Left lung (tissue), 10 donors: Measurements from ENCODE around the gene QSOX2. TPM values are rescaled to one million over a fixed set of nuclear protein-coding genes. Genes with fewer than 3 reads are reported as not detected.
A peak's percentile ranks its signal among the peaks of the same experiment; 100 is the strongest.

ENCODE experiments used
- ATAC-seq: fragments of 200-7000 bp; cut with Tn5 transposase; one replicate; pipeline ENCODE4 v1.9.1; 2020; ENCODE audit warnings: moderate library complexity
- DNase-seq, 4 donors: peaks; one replicate each; pipeline ENCODE4 v3.0.0-alpha.2; 2013 to 2020
- H3K27ac ChIP-seq, 2 donors: fragments of 200-600 bp; sonication (generic) in 1 of 2; one replicate each; pipeline versions ENCODE4 v1.5.0 to v1.8.0; 2020 to 2021
- H3K27me3 ChIP-seq, 2 donors: fragments of 200-600 bp; sonication (generic) in 1 of 2; one replicate each; pipeline versions ENCODE4 v1.5.0 to v1.8.0; 2020 to 2021
- H3K36me3 ChIP-seq, 2 donors: fragments of 200-600 bp; sonication (generic) in 1 of 2; one replicate each; pipeline versions ENCODE4 v1.5.0 to v1.8.0; 2020 to 2021
- H3K4me1 ChIP-seq, 2 donors: fragments of 200-600 bp; one replicate each; pipeline ENCODE4 v1.8.0; 2021
- H3K4me3 ChIP-seq, 2 donors: fragments of 200-600 bp; sonication (generic) in 1 of 2; one replicate each; pipeline versions ENCODE4 v1.5.0 to v1.8.0; 2020 to 2021; ENCODE audit warnings: mild to moderate bottlenecking in 1 of 2
- H3K9me3 ChIP-seq, 2 donors: fragments of 200-600 bp; sonication (generic) in 1 of 2; one replicate each; pipeline versions ENCODE4 v1.5.0 to v1.8.0; 2020 to 2021
- intact Hi-C, 2 donors: fragments of 100-400 bp; cut with DNase I; formaldehyde crosslinking; loops; one replicate each; pipeline versions ENCODE4 v1.11.2 to v1.14.2; 2022
- polyA plus RNA-seq, 6 donors: library from polyadenylated mRNA; unstranded; fragments of 120-200 nt; gene quantifications; one replicate each; pipeline ENCODE4 v1.2.1, GENCODE V29; 2013; ENCODE audit not compliant: insufficient read length in 6 of 6
- total RNA-seq, 2 donors: library from RNA; stranded (reverse); fragmentation: NEBNext Ultra II Directional; extraction: Animal tissue kit (Norgen Biotek cat#: 25700); gene quantifications; one replicate each; pipeline ENCODE4 v1.2.1, GENCODE V29; 2021
- TF ChIP-seq, protein P1 (sequence below), 2 donors: fragments of 200-600 bp; sonication (generic) in 1 of 2; IDR thresholded peaks; one replicate each; pipeline versions ENCODE4 v1.5.0 to v1.8.0; 2021; ENCODE audit warnings: antibody characterized with exemption in 2 of 2
- donor health status: DM: no; HTN: yes; CAD: no.
- donor health status: DM: no; HTN: no; CAD: no.

The QSOX2 gene
- total and polyA plus RNA-seq, 8 donors = 9.5 to 15.4 (median 12.0) TPM

- TF ChIP-seq, protein P1, sequence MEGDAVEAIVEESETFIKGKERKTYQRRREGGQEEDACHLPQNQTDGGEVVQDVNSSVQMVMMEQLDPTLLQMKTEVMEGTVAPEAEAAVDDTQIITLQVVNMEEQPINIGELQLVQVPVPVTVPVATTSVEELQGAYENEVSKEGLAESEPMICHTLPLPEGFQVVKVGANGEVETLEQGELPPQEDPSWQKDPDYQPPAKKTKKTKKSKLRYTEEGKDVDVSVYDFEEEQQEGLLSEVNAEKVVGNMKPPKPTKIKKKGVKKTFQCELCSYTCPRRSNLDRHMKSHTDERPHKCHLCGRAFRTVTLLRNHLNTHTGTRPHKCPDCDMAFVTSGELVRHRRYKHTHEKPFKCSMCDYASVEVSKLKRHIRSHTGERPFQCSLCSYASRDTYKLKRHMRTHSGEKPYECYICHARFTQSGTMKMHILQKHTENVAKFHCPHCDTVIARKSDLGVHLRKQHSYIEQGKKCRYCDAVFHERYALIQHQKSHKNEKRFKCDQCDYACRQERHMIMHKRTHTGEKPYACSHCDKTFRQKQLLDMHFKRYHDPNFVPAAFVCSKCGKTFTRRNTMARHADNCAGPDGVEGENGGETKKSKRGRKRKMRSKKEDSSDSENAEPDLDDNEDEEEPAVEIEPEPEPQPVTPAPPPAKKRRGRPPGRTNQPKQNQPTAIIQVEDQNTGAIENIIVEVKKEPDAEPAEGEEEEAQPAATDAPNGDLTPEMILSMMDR (IDR thresholded peaks at IDR 0.05) = no peak
- Histone ChIP-seq H3K27me3 (no peaks in the 10 kb centered on the region), H3K9me3 (no peaks in the 10 kb centered on the region), H3K27ac (no peak overlapping the region), H3K36me3 (peaks cover 0 to 90% of the 10 kb centered on the region in 2 donors), H3K4me1 (no peaks in the 10 kb centered on the region), H3K4me3 (no peak overlapping the region)
- intact Hi-C loops = no loop called here
- ATAC-seq (no peak), DNase-seq (peak in 1 of 4 donors; percentile 60)
These were observed 25.4 kb downstream of the QSOX2 start for GRCh38 chr9:136220017-136220729.

DNA sequence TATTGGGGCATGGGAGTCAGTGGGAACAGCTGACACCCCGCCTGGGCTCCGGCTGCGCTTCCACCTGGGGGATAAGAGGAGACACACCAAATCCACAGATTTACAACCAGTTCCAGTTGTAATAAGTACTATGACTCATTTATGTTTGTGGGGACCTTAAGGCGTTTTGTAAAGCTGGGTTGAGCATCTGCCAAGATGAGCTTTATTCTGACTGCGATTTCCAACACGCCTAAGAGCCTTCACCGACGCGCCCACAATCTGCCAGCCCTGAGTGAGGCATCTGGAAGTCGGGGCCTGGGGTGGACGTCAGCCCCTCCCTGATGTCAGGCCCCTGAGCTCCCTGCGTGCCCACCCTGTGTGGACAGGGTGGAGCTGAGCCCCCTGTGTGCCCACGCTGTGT lies 26.3 kb downstream of the QSOX2 start:
- DNase-seq = peak in 1 of 4 donors; percentile 53
- ATAC-seq = no peak
- TF ChIP-seq, protein P1 (IDR thresholded peaks at IDR 0.05) = no peak
- intact Hi-C loops = no loop called here
- Histone ChIP-seq H3K4me1 (no peaks in the 10 kb centered on the region), H3K36me3 (peaks cover 0 to 90% of the 10 kb centered on the region in 2 donors), H3K27ac (no peak overlapping the region), H3K4me3 (no peak overlapping the region), H3K9me3 (peaks cover 0 to under 1% of the 10 kb centered on the region in 2 donors), H3K27me3 (no peaks in the 10 kb centered on the region)

- Histone ChIP-seq H3K9me3 (peaks cover 0 to 7% of the 10 kb centered on the region in 2 donors), H3K4me3 (no peak overlapping the region), H3K27me3 (no peaks in the 10 kb centered on the region), H3K27ac (no peak overlapping the region), H3K36me3 (peaks cover 0 to 90% of the 10 kb centered on the region in 2 donors), H3K4me1 (no peaks in the 10 kb centered on the region)
- peak in 1 of 4 donors; percentile 47 for DNase-seq
- no peak for ATAC-seq
- TF ChIP-seq, protein P1 (IDR thresholded peaks at IDR 0.05) = no peak
- intact Hi-C loops = no loop called here
These were observed 26.9 kb downstream of the QSOX2 start for GRCh38 chr9:136218673-136219072.

DNA sequence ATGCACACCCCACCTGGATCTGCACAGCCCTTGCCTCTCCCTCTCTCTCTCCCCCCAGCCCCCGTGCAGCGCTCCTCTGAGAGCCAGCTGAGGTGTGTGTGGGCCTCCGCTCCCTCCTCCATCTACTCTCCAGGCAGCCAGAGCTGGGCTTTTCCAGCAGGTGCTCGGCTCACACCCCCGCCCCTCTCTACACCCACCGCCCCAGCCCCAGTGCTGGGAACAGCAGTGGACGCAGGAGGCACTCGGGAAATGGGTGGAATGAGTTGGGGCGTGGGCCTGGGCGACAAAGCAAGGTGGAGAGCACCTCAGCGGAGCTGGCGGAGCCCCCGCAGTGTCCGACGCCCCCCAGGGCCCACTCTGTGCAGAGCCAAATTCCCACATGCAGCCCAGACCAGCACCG lies 27.3 kb downstream of the QSOX2 start:
- TF ChIP-seq, protein P1 (IDR thresholded peaks at IDR 0.05) = no peak
- Histone ChIP-seq H3K27ac (no peak overlapping the region), H3K4me3 (no peak overlapping the region), H3K4me1 (no peaks in the 10 kb centered on the region), H3K36me3 (peaks cover 0 to 91% of the 10 kb centered on the region in 2 donors), H3K27me3 (no peaks in the 10 kb centered on the region), H3K9me3 (peaks cover 0 to 8% of the 10 kb centered on the region in 2 donors)
- intact Hi-C loops = no loop called here
- DNase-seq (no peak), ATAC-seq (no peak)

- H3K4me1 ChIP-seq = no peaks in the 10 kb centered on the region
- H3K27me3 ChIP-seq = no peaks in the 10 kb centered on the region
- TF ChIP-seq, protein P1 (IDR thresholded peaks at IDR 0.05) = no peak
- intact Hi-C loops = no loop called here
- H3K36me3 ChIP-seq = peaks cover 0 to 91% of the 10 kb centered on the region in 2 donors
- DNase-seq = no peak
- H3K9me3 ChIP-seq = peaks cover 0 to 8% of the 10 kb centered on the region in 2 donors
- no peak overlapping the region for H3K27ac ChIP-seq
- no peak for ATAC-seq
- H3K4me3 ChIP-seq = no peak overlapping the region
These were observed 28.9 kb downstream of the QSOX2 start for GRCh38 chr9:136216541-136217244.
